Eye (tissue), 1 donor: Measurements from ENCODE around the gene PAF1.
A peak's percentile ranks its signal among the peaks of the same experiment; 100 is the strongest.

ENCODE experiments used
- DNase-seq: peaks from one replicate; pipeline ENCODE4 v3.0.0-alpha.2; 2015

Gene PAF1

GRCh38 chr19:39416152-39417120, 25.5 kb upstream of the PAF1 start:
- no peak for DNase-seq

GRCh38 chr19:39415111-39416046, 24.5 kb upstream of the PAF1 start:
- no peak for DNase-seq

GRCh38 chr19:39413911-39414608, 23.2 kb upstream of the PAF1 start:
- no peak for DNase-seq

- DNase-seq = peak; percentile 90
These were observed 22.5 kb upstream of the PAF1 start for GRCh38 chr19:39413272-39413910.

GRCh38 chr19:39412867-39413271, 22.0 kb upstream of the PAF1 start:
- no peak for DNase-seq

- peak; percentile 99 for DNase-seq
These were observed 21.4 kb upstream of the PAF1 start, which contains the start of gene PLEKHG2 for GRCh38 chr19:39412100-39412866. TSS of gene PLEKHG2 (plus strand) at chr19:39412669. CDS start at chr19:39414087, 1,418 bp downstream.

- peak; percentile 97 for DNase-seq
These were observed 20.9 kb upstream of the PAF1 start for GRCh38 chr19:39411832-39412099.

- DNase-seq = no peak
These were observed 20.4 kb upstream of the PAF1 start for GRCh38 chr19:39411081-39411831.

- no peak for DNase-seq
These were observed 19.9 kb upstream of the PAF1 start for GRCh38 chr19:39410831-39411080.

- DNase-seq = peak; percentile 65
These were observed 19.3 kb upstream of the PAF1 start for GRCh38 chr19:39410017-39410830.

- peak; percentile 64 for DNase-seq
These were observed 18.5 kb upstream of the PAF1 start for GRCh38 chr19:39409208-39410016.

- DNase-seq = no peak
These were observed 17.7 kb upstream of the PAF1 start for GRCh38 chr19:39408392-39409207.

- no peak for DNase-seq
These were observed 16.9 kb upstream of the PAF1 start for GRCh38 chr19:39407660-39408391.

GRCh38 chr19:39407410-39407659, 16.4 kb upstream of the PAF1 start:
- DNase-seq = no peak

GRCh38 chr19:39406656-39407409, 15.9 kb upstream of the PAF1 start, which contains the start of gene ZFP36:
TSS of gene ZFP36 (plus strand) at chr19:39406847. CDS start at chr19:39406905, 58 bp downstream.
- DNase-seq = peak; percentile 85

- DNase-seq = no peak
These were observed 15.2 kb upstream of the PAF1 start for GRCh38 chr19:39405958-39406655.
